ENCODE measurements around the gene LRRTM4. TPM values are rescaled to one million over a fixed set of nuclear protein-coding genes. Genes with fewer than 3 reads are reported as not detected.

The LRRTM4 gene
- total and polyA plus RNA-seq, 8 donors, result 0.38 to 3.3 (median 2.0) TPM

DNA sequence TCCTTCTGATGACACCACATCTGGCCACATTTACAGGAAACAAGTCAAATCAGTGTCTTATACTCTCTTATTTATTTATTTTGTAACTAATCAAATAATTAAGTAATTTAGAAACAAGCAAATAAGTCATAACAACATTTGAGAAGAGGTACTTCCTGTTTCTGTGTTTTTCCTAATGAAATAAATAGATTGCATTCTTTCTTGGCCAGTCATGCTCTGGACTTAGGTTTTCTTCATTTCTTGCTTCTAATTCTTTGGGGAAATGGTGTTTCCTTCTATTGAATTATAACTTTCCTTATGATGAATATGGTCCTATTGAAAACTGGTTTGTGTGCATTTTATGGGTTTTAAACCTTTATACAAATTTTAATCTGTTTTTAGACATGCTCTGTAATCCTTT is 546.4 kb downstream of the LRRTM4 start:
- no peaks in the 10 kb centered on the region for H3K36me3 ChIP-seq
- DNase-seq (no peak), ATAC-seq (no peak)
- no peaks in the 10 kb centered on the region for H3K4me1 ChIP-seq
- no peak overlapping the region for H3K4me3 ChIP-seq
- TF ChIP-seq, protein P1, sequence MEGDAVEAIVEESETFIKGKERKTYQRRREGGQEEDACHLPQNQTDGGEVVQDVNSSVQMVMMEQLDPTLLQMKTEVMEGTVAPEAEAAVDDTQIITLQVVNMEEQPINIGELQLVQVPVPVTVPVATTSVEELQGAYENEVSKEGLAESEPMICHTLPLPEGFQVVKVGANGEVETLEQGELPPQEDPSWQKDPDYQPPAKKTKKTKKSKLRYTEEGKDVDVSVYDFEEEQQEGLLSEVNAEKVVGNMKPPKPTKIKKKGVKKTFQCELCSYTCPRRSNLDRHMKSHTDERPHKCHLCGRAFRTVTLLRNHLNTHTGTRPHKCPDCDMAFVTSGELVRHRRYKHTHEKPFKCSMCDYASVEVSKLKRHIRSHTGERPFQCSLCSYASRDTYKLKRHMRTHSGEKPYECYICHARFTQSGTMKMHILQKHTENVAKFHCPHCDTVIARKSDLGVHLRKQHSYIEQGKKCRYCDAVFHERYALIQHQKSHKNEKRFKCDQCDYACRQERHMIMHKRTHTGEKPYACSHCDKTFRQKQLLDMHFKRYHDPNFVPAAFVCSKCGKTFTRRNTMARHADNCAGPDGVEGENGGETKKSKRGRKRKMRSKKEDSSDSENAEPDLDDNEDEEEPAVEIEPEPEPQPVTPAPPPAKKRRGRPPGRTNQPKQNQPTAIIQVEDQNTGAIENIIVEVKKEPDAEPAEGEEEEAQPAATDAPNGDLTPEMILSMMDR (IDR thresholded peaks at IDR 0.05), result no peak
- no peak overlapping the region for H3K27ac ChIP-seq
- no peaks in the 10 kb centered on the region for H3K27me3 ChIP-seq
- intact Hi-C loops (cut with DNase I), result no loop called here
- H3K9me3 ChIP-seq, result no peaks in the 10 kb centered on the region

DNA sequence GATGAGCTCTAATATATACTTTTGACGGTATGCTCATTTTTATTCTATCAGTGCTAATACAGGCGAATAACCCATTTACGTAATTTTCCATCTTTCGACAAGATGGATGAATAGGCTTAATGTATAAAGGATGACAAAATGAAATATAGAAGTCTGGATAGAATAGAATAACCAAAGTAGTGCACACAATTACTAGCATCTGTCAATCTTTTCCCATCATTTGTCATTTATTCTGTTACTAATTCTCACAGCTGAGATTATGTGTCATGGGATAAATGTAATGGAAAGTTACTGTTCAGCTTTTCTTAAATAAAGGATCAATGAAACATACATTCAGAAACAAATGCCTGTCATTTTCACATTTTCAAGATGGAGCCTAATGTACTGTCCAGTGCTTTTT is 548.6 kb downstream of the LRRTM4 start:
- Histone ChIP-seq H3K27me3 (no peaks in the 10 kb centered on the region), H3K9me3 (no peaks in the 10 kb centered on the region), H3K4me3 (no peak overlapping the region), H3K27ac (no peak overlapping the region), H3K4me1 (no peaks in the 10 kb centered on the region), H3K36me3 (no peaks in the 10 kb centered on the region)
- ATAC-seq (no peak), DNase-seq (no peak)
- intact Hi-C loops (cut with DNase I), result no loop called here
- TF ChIP-seq, protein P1 (IDR thresholded peaks at IDR 0.05), result no peak

DNA sequence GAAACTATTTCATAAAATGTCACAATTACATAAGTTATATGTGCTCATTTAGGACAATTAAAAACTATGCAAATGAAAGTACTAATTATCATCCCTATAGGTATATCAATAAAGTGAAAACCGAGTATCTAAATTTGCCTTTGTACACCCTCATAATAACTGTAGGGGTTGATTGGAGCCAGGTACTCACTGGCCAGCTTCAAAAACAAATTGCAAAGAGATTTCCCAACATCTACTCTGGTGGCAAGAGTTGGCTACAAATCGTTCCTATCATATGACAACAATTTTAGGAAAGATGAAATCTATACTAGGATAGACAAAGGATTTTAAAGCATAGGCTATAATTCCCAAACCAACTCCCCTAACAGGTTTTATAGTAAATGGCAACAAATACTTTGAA is 556.4 kb downstream of the LRRTM4 start:
- TF ChIP-seq, protein P1 (IDR thresholded peaks at IDR 0.05), result no peak

DNA sequence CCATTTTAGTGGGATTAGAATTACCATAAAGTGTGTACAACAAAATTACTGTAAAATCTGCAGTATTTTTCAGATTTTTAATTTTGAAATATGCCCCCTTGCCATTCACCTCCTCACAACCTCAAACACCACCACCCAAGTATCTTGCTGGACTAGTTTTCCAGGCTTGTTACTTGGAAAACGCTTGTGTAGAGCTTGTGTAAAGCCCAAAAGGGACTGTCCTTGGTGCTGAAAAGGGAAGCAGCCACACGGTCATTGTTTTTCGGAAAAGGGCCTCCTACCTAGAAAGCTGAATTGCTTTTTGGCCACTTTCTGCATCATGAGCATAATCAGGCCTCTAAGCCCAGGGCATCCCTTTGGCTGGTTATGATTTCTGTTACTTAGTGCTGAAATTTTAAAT is 563.4 kb downstream of the LRRTM4 start:
- H3K27ac ChIP-seq, result no peak overlapping the region
- TF ChIP-seq, protein P1 (IDR thresholded peaks at IDR 0.05), result no peak
- H3K4me3 ChIP-seq, result no peak overlapping the region
- H3K4me1 ChIP-seq, result no peaks in the 10 kb centered on the region
- H3K9me3 ChIP-seq, result no peaks in the 10 kb centered on the region
- intact Hi-C loops (cut with DNase I), result no loop called here
- DNase-seq (peak in 1 of 4 donors; percentile 70), ATAC-seq (peak; percentile 29)
- H3K27me3 ChIP-seq, result no peaks in the 10 kb centered on the region
- H3K36me3 ChIP-seq, result no peaks in the 10 kb centered on the region

More for the DNA sequence above, 556.4 kb downstream of the LRRTM4 start:
- intact Hi-C loops (cut with DNase I), result no loop called here
- Histone ChIP-seq H3K9me3 (no peaks in the 10 kb centered on the region), H3K36me3 (no peaks in the 10 kb centered on the region), H3K4me3 (no peak overlapping the region), H3K27ac (no peak overlapping the region), H3K4me1 (no peaks in the 10 kb centered on the region), H3K27me3 (no peaks in the 10 kb centered on the region)
- ATAC-seq (no peak), DNase-seq (no peak)

DNA sequence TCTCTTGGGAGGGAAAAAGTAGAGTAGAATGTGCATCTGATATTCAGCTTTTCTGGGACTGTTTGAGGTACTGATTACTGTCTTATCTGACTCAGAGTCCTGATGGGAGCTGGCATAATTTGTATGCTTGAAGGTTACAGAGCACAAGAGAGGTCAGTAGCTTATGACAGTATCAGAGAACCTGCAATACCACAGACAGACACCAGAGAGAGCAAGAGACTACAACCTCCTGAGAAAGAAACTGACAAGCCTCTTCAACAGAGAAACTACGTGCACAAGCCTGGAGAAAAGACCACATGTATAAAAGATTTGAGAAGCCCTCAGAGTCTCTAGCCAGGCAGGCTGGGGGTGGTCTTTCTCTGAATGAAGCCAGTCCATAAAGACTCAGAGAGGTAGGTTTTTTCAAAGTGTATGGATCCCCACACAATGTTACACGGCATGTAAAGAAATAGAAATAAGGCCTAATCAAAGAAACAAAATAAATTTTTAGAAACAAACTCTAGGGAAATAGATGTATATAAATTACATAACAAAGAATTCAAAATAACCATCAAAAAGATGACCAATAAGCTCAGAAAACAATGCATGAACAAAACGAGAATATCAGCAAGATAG is 568.3 kb downstream of the LRRTM4 start:
- ATAC-seq (peak; percentile 90), DNase-seq (peak in 1 of 4 donors; percentile 49)
- intact Hi-C loops (cut with DNase I), result no loop called here
- no peak overlapping the region for H3K4me3 ChIP-seq
- TF ChIP-seq, protein P1 (IDR thresholded peaks at IDR 0.05), result peak; percentile 61 to 63
- H3K27ac ChIP-seq, result no peak overlapping the region
- no peaks in the 10 kb centered on the region for H3K9me3 ChIP-seq
- H3K36me3 ChIP-seq, result no peaks in the 10 kb centered on the region
- no peaks in the 10 kb centered on the region for H3K27me3 ChIP-seq
- no peaks in the 10 kb centered on the region for H3K4me1 ChIP-seq

Data from left lung (tissue), 10 donors.